Myocyte (in vitro differentiated cells): Measurements from ENCODE around the gene RTF1. TPM values are rescaled to one million over a fixed set of nuclear protein-coding genes. Genes with fewer than 3 reads are reported as not detected.

Experiments
- total RNA-seq: library from RNA; depleted of rRNA; stranded (reverse); fragments of >200 nt; gene quantifications from 2 replicates; pipeline ENCODE4 v1.2.3, GENCODE V29; 2014

RTF1 gene
- total RNA-seq, 1 donor from 2014 or later, result 19.4 TPM

Other genes starting within 250 kb of the RTF1 start
- not detected in 2 replicates for gene EXD1, start 186.3 kb upstream of the RTF1 start, total RNA-seq
- 119 and 133 TPM in 2 replicates for gene CHP1, start 185.8 kb upstream of the RTF1 start, total RNA-seq
- gene OIP5, start 84.5 kb upstream of the RTF1 start, total RNA-seq, result 0.78 TPM in 1 of 2 replicates, not detected in the other
- 6.6 and 11.3 TPM in 2 replicates for gene NUSAP1, start 84.2 kb upstream of the RTF1 start, total RNA-seq
- gene NDUFAF1, start 14.6 kb upstream of the RTF1 start, total RNA-seq, result 42.1 and 50.1 TPM in 2 replicates
- 6.2 and 10.7 TPM in 2 replicates for gene ITPKA, start 76.8 kb downstream of the RTF1 start, total RNA-seq
- gene LTK, start 96.7 kb downstream of the RTF1 start, total RNA-seq, result 6.4 and 6.6 TPM in 2 replicates
- 15.9 and 20.4 TPM in 2 replicates for gene RPAP1, start 127.2 kb downstream of the RTF1 start, total RNA-seq
- 3.9 and 9.6 TPM in 2 replicates for gene TYRO3, start 142.1 kb downstream of the RTF1 start, total RNA-seq
- 21.4 and 27.5 TPM in 2 replicates for gene MGA, start 243.3 kb downstream of the RTF1 start, total RNA-seq